ENCODE measurements around the gene WASF2. TPM values are rescaled to one million over a fixed set of nuclear protein-coding genes. Genes with fewer than 3 reads are reported as not detected.

Gene WASF2
- total and polyA plus RNA-seq, 2 donors (not counting 1 experiment from before 2014, with no cell fraction given): 26.3 to 66.9 TPM

- H3K4me3 ChIP-seq (replicated peaks in 1 of 4; ENCODE audit: control extremely low read depth in 1 of 4, insufficient read depth in 1 of 4, low read depth in 3 of 4, low read length in 4 of 4): peak overlapping the region in 2 of 4 experiments; percentile 3 to 27
- no peaks in the 10 kb centered on the region for H4K20me1 ChIP-seq (ENCODE audit: control insufficient read depth, extremely low read depth, insufficient read depth, low read length)
- TF ChIP-seq, protein P1, sequence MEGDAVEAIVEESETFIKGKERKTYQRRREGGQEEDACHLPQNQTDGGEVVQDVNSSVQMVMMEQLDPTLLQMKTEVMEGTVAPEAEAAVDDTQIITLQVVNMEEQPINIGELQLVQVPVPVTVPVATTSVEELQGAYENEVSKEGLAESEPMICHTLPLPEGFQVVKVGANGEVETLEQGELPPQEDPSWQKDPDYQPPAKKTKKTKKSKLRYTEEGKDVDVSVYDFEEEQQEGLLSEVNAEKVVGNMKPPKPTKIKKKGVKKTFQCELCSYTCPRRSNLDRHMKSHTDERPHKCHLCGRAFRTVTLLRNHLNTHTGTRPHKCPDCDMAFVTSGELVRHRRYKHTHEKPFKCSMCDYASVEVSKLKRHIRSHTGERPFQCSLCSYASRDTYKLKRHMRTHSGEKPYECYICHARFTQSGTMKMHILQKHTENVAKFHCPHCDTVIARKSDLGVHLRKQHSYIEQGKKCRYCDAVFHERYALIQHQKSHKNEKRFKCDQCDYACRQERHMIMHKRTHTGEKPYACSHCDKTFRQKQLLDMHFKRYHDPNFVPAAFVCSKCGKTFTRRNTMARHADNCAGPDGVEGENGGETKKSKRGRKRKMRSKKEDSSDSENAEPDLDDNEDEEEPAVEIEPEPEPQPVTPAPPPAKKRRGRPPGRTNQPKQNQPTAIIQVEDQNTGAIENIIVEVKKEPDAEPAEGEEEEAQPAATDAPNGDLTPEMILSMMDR (conservative IDR thresholded peaks at IDR 0.05 in 1 of 2, IDR thresholded peaks at IDR 0.05 in 1 of 2; ENCODE audit: low read depth in 1 of 2, low read length in 2 of 2): peak; percentile 32 to 39
- no peak for TF ChIP-seq EZH2 (IDR thresholded peaks at IDR 0.05; ENCODE audit: low read length, missing control alignments)
- peak; percentile 55 to 56 for DNase-seq (ENCODE audit: low read depth in 2 of 2)
- H3K79me2 ChIP-seq (ENCODE audit: control insufficient read depth, insufficient read depth, low read length): no peaks in the 10 kb centered on the region
- no peaks in the 10 kb centered on the region for H3K36me3 ChIP-seq (ENCODE audit: control insufficient read depth, insufficient read depth, low read length)
- H3K4me2 ChIP-seq (ENCODE audit: extremely low read depth, insufficient read depth, low read length): peak overlapping the region; percentile 66
- no peak overlapping the region for H3K27ac ChIP-seq (ENCODE audit: insufficient read depth, low read length)
- H3K9ac ChIP-seq (ENCODE audit: insufficient read depth, low read length): no peak overlapping the region
- peak overlapping the region; percentile 55 for H2AFZ ChIP-seq (ENCODE audit: low read length)
- H3K27me3 ChIP-seq (ENCODE audit: control insufficient read depth, insufficient read depth, low read length): no peaks in the 10 kb centered on the region
- no peaks in the 10 kb centered on the region for H3K9me3 ChIP-seq (ENCODE audit: control insufficient read depth, insufficient read depth, low read depth, low read length)
- peaks cover 59% of the 10 kb centered on the region for H3K4me1 ChIP-seq (ENCODE audit: control insufficient read depth, extremely low read depth, insufficient read depth, low read length)
Observed at GRCh38 chr1:27522432-27523336, 32.7 kb upstream of the WASF2 start.

DNA sequence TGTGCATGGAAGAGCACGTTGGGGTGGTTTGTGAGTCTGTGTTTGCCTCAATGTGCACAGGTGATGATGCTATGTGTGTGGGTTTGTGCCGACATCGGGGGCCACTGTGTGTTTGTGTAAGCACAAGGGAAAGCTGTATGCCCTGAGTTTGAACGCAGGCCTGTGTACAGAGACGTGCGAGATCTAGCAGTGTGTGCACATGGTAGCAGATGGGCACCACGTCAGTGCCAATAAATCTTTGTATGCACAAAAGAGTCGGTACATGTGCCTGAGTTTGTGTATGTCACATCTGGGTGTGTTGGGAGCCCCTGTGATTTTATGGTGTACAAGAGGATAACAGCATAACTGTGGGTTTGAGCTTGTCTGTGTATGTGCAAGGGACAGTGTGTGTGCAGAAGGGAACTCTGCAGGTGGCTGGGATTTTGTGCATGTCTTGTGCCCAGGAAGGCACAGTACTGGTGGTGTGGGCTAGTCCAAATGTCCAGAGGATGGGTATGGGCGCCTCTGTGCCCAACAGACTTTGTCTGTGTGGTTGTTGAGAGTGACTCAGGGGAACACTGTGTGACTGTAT lies 32.0 kb upstream of the WASF2 start:
- Histone ChIP-seq H3K4me2 (ENCODE audit: extremely low read depth, insufficient read depth, low read length) (peak overlapping the region; percentile 26), H3K79me2 (ENCODE audit: control insufficient read depth, insufficient read depth, low read length) (no peaks in the 10 kb centered on the region), H3K36me3 (ENCODE audit: control insufficient read depth, insufficient read depth, low read length) (no peaks in the 10 kb centered on the region), H3K9ac (ENCODE audit: insufficient read depth, low read length) (no peak overlapping the region), H3K9me3 (ENCODE audit: control insufficient read depth, insufficient read depth, low read depth, low read length) (no peaks in the 10 kb centered on the region), H3K4me1 (ENCODE audit: control insufficient read depth, extremely low read depth, insufficient read depth, low read length) (peaks cover 52% of the 10 kb centered on the region), H3K27ac (ENCODE audit: insufficient read depth, low read length) (no peak overlapping the region), H3K27me3 (ENCODE audit: control insufficient read depth, insufficient read depth, low read length) (no peaks in the 10 kb centered on the region), H2AFZ (ENCODE audit: low read length) (no peak overlapping the region), H4K20me1 (ENCODE audit: control insufficient read depth, extremely low read depth, insufficient read depth, low read length) (no peaks in the 10 kb centered on the region), H3K4me3 (replicated peaks in 1 of 4; ENCODE audit: control extremely low read depth in 1 of 4, insufficient read depth in 1 of 4, low read depth in 3 of 4, low read length in 4 of 4) (no peak overlapping the region)
- no peak for DNase-seq (ENCODE audit: low read depth in 2 of 2)
- no peak for TF ChIP-seq EZH2 (IDR thresholded peaks at IDR 0.05; ENCODE audit: low read length, missing control alignments)
- TF ChIP-seq, protein P1 (conservative IDR thresholded peaks at IDR 0.05 in 1 of 2, IDR thresholded peaks at IDR 0.05 in 1 of 2; ENCODE audit: low read depth in 1 of 2, low read length in 2 of 2): no peak

GRCh38 chr1:27521336-27521831 lies 31.4 kb upstream of the WASF2 start:
- DNase-seq (ENCODE audit: low read depth in 2 of 2): no peak
- Histone ChIP-seq H2AFZ (ENCODE audit: low read length) (peak overlapping the region; percentile 39), H3K4me1 (ENCODE audit: control insufficient read depth, extremely low read depth, insufficient read depth, low read length) (peaks cover 46% of the 10 kb centered on the region), H3K9ac (ENCODE audit: insufficient read depth, low read length) (no peak overlapping the region), H3K9me3 (ENCODE audit: control insufficient read depth, insufficient read depth, low read depth, low read length) (no peaks in the 10 kb centered on the region), H3K4me3 (replicated peaks in 1 of 4; ENCODE audit: control extremely low read depth in 1 of 4, insufficient read depth in 1 of 4, low read depth in 3 of 4, low read length in 4 of 4) (no peak overlapping the region), H3K27me3 (ENCODE audit: control insufficient read depth, insufficient read depth, low read length) (no peaks in the 10 kb centered on the region), H3K36me3 (ENCODE audit: control insufficient read depth, insufficient read depth, low read length) (no peaks in the 10 kb centered on the region), H3K79me2 (ENCODE audit: control insufficient read depth, insufficient read depth, low read length) (no peaks in the 10 kb centered on the region), H3K27ac (ENCODE audit: insufficient read depth, low read length) (no peak overlapping the region), H4K20me1 (ENCODE audit: control insufficient read depth, extremely low read depth, insufficient read depth, low read length) (no peaks in the 10 kb centered on the region), H3K4me2 (ENCODE audit: extremely low read depth, insufficient read depth, low read length) (peak overlapping the region; percentile 26)
- TF ChIP-seq, protein P1 (conservative IDR thresholded peaks at IDR 0.05 in 1 of 2, IDR thresholded peaks at IDR 0.05 in 1 of 2; ENCODE audit: low read depth in 1 of 2, low read length in 2 of 2): no peak
- TF ChIP-seq EZH2 (IDR thresholded peaks at IDR 0.05; ENCODE audit: low read length, missing control alignments): no peak
